ENCODE measurements around the gene CMIP.

GRCh38 chr16:81419806-81420205 lies 24.8 kb upstream of the CMIP start:
- TF ChIP-seq EZH2phosphoT487 (IDR thresholded peaks at IDR 0.05; ENCODE audit: borderline replicate concordance, low read depth), result no peak
- TF ChIP-seq, protein P1, sequence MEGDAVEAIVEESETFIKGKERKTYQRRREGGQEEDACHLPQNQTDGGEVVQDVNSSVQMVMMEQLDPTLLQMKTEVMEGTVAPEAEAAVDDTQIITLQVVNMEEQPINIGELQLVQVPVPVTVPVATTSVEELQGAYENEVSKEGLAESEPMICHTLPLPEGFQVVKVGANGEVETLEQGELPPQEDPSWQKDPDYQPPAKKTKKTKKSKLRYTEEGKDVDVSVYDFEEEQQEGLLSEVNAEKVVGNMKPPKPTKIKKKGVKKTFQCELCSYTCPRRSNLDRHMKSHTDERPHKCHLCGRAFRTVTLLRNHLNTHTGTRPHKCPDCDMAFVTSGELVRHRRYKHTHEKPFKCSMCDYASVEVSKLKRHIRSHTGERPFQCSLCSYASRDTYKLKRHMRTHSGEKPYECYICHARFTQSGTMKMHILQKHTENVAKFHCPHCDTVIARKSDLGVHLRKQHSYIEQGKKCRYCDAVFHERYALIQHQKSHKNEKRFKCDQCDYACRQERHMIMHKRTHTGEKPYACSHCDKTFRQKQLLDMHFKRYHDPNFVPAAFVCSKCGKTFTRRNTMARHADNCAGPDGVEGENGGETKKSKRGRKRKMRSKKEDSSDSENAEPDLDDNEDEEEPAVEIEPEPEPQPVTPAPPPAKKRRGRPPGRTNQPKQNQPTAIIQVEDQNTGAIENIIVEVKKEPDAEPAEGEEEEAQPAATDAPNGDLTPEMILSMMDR (IDR thresholded peaks at IDR 0.05), result no peak
- TF ChIP-seq MAX (IDR thresholded peaks at IDR 0.05; ENCODE audit: low read depth), result no peak
- no peak for TF ChIP-seq RFX5 (IDR thresholded peaks at IDR 0.05; ENCODE audit: low read length)
- TF ChIP-seq GABPA (IDR thresholded peaks at IDR 0.05; ENCODE audit: low read depth), result no peak
- no peak for TF ChIP-seq FOXM1 (IDR thresholded peaks at IDR 0.05; ENCODE audit: low read depth)
- no peak for TF ChIP-seq JUND (IDR thresholded peaks at IDR 0.05)

Measured in SK-N-SH (cell line).